GM04503 (cell line): ENCODE measurements around the gene DHH.

Experiments used
- DNase-seq: peaks from one replicate; pipeline ENCODE4 v3.0.0-alpha.2; 2012; ENCODE audit warnings: low read depth

The DHH gene

DNA sequence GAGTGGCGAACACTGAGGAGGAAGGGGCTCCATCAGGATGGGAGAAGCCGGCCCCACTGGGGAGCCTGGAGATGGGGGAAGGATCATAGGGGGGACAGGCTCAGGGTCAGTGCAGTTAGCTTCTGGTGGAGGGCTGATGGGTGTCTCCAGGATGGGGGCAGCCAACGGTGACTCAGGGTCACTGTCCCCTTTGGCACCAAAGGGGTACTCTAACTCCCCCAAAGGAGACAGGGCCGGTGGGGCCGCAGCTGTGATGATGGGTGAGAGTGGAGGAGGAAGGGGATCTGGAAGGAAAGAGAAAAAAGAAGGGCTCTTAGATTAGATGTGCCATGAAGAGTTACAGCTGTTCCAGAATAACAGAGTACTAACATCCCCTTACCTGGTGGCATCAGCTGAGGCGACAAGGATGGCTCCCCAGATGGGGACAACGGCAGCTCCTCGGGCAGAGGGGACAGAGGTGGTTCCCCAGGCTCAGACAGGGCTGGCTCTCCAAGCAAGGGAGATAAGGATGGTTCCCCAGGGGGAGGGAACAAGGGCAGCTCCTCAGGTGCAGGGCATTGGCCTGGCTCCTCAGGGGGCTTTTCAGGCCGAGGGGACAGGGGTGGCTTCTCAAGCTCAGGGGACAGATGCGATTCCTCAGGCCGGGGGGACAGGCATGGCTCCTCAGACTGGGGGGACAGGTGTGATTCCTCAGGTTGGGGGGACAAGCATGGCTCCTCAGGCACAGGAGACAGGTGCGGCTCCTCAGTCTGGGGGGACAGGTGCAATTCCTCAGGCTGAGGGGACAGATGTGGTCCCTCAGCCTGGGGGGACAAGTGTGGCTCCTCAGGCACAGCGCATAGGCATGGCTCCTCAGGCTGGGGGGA, 43.9 kb downstream of the DHH start:
- DNase-seq: no peak

DNA sequence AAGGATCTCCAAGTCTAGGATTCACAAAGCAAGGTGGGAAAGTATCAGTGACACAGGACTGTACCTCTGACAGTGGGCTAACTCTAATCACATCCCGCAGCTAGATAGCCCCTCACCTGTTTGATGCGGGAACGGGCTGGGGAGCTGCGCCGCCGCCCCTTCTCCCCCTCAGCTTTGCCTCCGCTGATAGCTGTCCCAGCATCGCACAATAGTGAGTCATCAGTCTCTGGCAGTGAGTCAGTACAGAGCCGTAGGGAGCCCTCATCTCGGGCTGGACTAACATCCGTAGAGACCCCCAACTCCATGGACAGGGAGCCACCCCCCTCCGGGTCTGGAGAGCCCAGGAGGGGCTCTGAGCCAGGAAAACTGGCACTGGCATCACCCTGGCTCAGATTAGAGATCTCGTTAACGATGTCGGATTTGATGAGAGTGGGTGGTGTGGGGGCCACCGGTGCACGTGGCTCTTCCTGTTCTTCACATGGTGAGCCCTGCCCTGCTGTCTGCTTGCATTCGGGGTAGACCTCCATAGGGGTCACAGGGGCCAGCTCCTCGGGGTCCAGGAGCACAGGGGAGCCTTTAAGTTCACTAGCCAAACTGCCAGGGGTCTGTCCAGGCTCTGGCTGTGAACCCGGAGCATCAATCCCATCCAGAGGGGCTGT, 44.9 kb downstream of the DHH start:
- DNase-seq: no peak

DNA sequence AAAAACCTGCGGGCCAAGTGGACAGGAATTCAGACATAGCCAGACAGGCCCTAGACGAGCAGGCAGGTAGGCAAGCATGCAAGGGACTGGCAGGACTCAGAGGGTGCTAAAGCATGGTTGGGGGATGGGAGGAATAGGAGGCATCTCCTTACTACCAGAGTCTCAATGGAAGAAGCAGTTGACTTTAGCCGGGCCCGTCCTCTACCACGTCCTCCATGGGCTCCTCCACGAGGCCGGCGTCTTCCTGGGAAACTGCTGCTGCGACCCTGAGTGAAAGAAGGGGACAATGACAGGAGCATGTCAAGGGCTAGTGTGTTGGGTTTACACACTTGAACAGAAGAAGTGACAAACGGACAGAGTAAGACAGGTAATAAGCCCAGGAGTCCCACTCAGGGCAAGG, 45.6 kb downstream of the DHH start:
- DNase-seq: no peak

DNA sequence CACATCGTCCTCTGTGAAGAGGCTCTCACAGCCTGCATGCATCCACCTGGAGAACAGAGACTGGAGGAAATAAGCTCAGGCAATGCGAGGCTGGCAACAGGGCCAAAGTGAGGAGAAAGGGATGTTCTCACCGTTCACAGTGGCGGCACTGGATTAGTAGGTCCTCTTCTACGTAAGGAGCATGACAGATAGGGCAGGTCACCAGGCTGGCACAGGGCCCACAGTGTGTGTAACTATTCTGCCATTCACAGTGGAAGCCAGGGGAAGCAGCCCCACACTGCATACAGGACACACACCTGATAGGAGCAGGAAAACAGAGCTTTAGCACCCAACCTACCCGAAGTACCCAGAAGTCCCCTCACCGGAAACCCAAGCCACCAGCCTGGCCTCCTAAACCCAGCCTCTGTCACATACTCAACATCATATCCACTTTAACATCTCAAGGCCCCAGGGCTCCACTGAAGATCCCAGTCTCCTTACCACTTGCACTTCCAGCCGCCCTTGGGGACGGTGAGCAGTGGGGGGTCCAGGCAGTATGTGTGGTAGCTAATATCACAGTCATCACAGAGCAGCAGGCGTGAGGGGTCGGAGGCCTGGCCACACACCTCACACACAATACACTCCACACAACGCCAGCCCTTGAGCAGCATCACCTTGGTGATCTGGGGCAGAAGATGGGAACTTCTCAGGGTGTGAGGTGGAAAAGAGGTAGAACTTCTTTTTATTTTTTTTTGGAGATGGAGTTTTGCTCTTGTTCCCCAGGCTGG, 48.3 kb downstream of the DHH start:
- no peak for DNase-seq

DNA sequence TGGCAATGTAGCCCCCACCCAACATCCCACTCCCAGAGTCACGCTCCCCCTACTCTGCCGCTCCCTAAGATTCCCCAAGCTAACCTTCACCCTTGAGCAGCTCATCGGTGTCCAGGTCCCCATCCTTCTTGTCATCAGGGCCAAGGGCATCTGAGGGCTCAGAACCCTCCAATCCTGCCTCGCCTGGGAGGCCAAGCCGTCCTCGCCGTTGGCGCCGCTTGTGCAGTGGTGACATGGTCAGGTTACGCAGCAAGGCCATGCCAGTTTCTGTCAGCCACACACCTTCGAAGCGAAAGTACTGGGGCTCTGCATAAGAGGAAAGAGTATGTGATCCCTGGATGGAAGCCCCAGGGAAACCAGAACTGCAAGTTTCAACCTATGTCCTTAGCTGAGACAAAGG, 49.9 kb downstream of the DHH start:
- DNase-seq: no peak

DNA sequence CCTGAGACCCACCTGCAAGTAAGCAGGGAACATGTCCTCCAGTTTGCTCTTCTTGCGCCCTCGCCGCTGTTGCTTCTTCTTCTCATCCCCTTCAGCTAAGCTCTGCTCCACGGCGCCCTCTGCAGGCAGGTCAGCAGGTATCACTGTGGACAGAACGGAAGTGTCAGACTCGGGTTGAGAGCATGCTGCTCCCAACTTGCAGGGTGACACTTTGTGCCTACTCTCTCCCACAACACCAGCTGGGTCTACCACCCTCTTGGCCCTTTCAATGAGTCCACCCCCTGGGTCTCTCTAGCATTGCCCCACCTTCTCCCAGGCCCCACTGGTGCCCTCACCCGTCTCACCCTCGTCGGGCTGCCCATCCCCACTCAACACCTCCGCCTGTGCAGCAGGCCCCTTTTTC, 50.7 kb downstream of the DHH start:
- DNase-seq: no peak

DNA sequence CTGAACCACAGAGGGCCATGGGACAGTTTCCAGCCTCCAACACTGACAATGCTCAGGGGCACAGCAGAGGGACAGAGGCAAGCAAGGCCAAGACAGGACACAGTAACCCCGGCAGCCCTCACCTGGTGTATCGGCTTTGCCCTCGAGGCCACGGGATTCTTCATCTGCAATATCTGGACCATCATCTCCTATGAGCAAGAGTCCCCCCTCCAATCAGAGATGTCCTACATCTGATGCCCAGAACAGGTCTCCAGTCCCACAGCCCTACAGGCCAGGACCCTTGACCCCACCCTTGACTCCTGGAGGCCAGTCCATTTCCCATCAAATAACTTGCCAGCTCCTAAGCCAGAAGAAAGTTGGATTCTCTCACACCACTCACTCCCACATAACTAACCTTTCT, 51.4 kb downstream of the DHH start:
- DNase-seq: no peak

DNA sequence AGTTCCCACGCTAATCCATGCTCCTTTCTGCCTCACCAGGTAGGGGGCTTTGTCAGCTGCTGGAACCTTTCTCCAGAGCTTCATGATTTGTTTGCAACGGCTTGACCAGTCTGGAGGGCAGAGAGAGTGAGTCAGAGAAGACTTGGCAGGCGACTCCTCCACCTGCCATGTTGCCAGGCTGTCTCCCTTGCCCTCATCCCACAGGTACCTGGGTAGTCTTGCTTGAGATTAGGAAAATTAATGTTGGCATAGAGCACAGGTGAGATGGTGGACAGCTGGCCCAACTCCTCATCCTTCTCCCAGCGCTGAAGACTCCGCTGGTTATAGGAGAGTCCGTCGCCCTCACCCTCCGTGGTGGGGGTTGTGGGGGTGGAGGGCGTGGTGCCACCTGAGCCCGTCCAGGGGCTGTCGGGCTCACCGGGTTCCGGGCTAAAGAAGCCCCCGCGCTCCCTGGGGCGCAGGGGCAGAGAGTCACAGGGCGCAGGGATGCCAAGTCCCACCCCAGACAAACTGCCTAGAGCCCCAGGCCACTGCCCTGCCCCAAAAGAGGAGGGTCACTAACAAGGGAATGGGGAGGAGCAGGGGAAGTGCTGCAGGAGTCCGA, 52.6 kb downstream of the DHH start:
- DNase-seq: no peak

DNA sequence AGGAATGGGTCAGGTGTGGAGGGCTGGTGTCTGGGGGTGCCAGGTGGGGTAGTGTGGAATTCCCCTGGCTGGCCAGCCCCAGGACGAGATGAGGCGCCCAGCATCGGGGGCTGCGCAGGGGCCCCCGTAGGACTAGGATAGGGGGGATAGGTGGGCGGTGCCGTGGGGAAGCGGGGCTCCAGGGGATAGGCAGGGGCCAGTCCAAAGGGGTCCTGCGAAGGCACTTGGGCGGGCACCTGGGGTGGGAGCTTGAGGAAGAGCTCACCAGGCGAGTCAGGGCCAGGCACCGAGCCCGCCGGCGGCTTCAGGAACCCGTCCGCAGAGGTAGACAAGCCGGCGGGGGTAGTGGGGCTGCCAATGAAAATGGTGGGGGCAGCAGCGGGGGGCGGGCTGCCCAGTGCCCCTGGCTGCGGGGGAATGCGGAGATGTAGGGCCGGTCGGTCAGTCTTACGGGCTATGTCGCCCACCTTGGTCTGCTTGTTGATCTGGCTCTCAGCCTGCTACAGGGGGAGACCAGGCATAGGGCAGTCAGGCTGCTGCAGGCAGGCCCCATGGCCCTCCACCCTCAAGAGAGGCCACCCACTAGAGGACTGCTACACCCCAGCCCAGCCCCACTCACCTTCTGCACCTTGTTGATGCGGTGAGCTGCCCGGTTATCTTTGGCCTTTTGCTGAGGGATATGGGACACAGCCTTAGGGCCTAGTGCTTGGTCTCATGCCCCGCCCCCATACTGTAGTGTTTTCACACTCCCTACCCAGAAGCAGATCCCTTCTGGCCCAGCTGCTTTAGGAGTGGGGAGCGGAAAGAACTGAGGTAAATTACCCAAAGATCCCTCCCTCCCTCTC, 53.3 kb downstream of the DHH start:
- DNase-seq: no peak

DNA sequence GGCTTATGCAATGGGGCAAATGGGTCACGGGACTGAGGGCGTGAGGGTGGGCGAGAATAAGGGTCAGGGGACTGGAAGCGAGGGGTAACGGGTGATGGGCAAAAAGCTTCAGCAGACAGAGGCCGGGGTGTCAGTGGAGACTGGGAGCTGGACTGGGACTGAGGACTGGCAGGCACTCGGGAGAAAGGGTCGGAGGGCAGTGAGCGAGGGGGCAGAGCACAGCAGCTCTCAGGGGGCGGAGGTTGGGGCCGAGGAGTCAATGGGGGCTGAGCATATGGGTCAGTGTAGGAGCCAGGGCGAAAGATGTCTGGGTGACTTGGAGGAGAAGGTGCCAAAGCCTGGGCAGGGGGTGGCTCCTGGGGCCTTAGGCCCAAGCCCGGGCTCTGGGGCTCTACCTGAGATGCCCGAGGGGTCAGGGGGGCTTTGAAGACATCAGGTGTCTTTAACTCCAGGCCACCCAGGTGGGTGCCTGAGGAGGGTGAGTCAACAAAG, 54.2 kb downstream of the DHH start:
- no peak for DNase-seq

DNA sequence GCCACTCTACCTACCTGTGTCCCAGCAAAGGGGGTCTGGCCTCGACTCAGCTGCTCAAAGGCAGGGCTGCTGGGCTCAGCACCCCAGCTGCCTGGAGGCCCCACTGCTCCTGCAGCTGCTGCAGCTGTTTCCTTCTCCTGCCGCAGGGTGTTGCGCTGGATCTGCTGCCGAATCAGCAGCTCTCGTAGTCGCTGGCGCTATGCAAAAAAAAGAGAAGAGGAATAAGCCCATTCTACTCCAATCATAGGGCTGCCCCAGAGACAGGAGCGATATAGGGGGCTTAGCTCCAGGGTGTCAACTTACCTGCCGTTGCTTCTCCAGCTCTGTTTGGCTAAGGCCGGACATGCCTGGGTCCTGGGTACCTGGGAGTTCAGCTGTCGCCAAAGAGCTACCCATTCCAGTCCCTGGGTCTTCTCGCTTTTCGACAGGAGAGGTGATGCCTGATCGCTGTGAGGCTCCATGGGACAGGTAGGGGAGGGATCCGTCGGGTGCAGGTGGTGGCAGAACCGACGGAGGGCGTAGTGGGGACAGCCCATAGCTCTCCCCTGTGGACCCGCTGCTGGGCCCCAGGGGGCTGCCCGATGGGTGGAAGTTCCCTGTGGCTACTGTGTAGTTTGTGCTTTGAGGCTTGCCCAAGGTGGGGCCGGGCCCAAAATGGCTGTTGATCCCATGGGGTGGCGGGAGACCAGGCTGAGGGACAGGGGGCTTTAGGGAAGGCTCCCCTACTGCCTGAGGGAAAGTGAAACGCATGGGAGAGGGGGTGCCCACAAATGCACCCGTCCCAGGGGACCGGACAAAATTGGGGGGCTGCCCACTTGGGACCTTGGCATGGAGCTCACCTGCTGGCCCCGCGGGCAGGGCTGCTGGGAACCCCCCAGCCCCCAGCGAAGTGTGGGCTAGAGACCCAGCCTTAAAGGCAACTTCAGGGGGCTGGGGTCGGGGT, 54.9 kb downstream of the DHH start:
- DNase-seq: no peak

DNA sequence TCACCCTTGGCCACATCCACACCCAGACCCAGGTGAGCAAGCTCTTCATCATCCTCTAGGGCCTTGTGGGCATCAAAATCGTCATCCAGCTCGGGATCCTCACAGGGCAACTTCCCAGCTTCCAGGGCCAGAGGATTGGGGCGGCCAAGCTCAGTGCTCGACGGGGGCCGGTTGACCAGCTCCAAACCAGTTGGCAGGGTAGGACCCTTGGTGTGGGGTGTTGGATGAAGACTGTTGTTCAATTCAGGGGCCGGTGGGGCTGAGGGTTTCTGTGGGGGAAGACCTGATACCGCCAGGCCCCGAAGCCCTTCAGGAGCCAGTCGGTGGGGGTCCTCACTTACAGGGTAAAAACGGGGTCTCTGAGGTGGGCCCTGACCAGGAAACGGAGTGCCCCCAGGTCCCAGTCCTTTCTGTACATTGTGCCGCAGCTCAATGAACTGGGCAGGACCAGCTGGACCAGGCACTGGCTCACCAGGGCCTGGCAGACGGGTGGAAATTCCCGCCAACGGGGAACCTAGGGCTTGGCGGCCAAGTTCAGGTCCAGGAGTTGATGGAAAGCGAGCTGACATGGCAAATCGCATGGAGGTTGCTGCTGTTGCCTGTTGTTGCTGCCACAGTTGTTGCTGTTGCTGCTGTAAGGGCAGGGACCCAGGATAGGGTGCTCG, 56.2 kb downstream of the DHH start:
- no peak for DNase-seq

DNA sequence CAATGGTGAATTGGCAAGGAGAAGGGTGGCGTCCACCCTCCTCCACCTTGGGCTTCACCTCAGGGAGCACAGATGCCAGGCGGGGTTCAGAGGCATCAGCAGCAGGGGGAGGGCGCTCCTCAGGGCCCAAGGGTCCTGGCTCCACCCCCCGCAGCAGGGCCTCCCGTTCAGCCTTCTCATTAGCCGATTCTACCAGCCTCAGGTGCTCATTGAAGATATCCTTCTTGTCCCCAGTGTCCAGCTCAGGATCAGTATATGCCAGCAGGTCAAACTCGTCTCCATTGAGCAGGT, 56.7 kb downstream of the DHH start:
- no peak for DNase-seq

DNA sequence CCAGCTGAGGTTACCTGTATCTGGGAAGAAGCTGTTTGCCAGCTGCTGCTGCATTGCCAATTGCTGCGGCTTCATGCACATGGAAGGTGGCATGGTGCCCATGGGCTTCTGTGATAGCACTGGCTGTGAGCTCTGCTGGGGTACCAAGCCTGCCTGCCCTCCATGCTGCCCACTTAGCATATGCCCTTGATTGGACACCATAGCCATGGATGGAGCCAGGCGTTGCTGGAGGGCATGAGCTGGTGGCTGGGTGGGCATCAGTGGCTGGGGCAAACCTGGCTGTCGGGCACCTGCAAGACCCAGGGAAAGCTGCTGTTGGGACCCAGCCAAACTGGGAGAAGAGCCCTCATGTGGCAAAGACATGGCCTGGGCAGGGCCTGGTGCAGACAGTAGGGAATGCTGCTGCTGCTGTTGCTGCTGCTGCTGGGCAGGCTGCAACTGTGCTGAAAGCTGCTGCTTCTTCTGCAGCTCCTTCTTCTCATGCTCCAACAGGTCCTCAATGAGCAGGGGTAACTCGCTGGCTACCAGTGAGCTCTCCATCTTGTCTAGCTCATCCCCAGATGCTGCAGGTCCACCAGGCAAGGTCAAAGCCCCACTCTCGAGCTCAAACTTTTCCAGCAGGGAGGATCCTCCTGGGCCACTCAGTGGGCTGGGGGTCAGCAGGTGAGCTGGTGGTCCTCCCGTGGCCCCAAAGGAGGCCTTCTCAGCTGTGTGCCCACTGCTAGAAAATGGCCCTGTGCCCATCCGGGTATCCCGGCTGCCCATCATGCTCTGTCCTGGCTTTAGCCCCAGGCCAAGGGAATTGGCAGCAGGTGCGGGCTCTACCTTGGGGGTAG, 57.3 kb downstream of the DHH start:
- DNase-seq: no peak
